H1 (cell line): ENCODE results near the gene PAK6. TPM values are rescaled to one million over a fixed set of nuclear protein-coding genes. Genes with fewer than 3 reads are reported as not detected.

Experiments used
- KDM4A ChIP-seq: IDR thresholded peaks from one replicate; pipeline ENCODE4 v1.7.1; 2012; ENCODE audit warnings: low read depth, mild to moderate bottlenecking, moderate library complexity, low read length, inconsistent platforms; ENCODE audit not compliant: severe bottlenecking
- polyA plus RNA-seq, 7 experiments: library from polyadenylated mRNA; depleted of rRNA in 3 of 7; stranded (reverse) in 5 of 7; unstranded in 2 of 7; fragments of >200 nt in 5 of 7; fragments of 200-250 nt in 2 of 7; gene quantifications; 1 replicate in 5 of 7; 2 replicates in 1 of 7; 4 replicates in 1 of 7; pipeline versions ENCODE4 v1.2.1 to v1.2.3, GENCODE V29; 2011 to 2013; ENCODE audit warnings: missing spikeins in 2 of 7, mixed read lengths in 2 of 7
- total RNA-seq: library from RNA; stranded (reverse); fragmentation: NEBNext Ultra II Directional; extraction: Animal tissue kit (Norgen Biotek cat#: 25700); gene quantifications from 2 replicates; pipeline ENCODE4 v1.2.1, GENCODE V29; 2021

The PAK6 gene
- total and polyA plus RNA-seq, 2 of the 8 experiments (the other 6 are each of a cell fraction or from before 2014, with no cell fraction given), result 6.9 to 9.4 TPM

GRCh38 chr15:40241269-40242212 is 2.7 kb downstream of the PAK6 start (continued):
- no peak for TF ChIP-seq KDM4A
- TF ChIP-seq, all 59 proteins: peak for 0
